ENCODE results near the gene PKDCC. TPM values are rescaled to one million over a fixed set of nuclear protein-coding genes. Genes with fewer than 3 reads are reported as not detected.

PKDCC gene
- total and polyA plus RNA-seq, 2 donors from 2014 or later, result 28.1 to 52.2 TPM

GRCh38 chr2:42057902-42058450 lies 10.2 kb downstream of the PKDCC start:
- TF ChIP-seq CTCF (IDR thresholded peaks at IDR 0.05; ENCODE audit: borderline replicate concordance, extremely low read depth, insufficient read depth), result no peak
- no peak overlapping the region for H3K9ac ChIP-seq (ENCODE audit: low read length in 3 of 3)
- H3K27me3 ChIP-seq (ENCODE audit: control insufficient read depth, insufficient read depth, low read length), result no peaks in the 10 kb centered on the region
- no peak overlapping the region for H3K4me3 ChIP-seq (ENCODE audit: low read length in 3 of 3)
- no peak for FAIRE-seq
- peaks cover 10 to 25% (median 25%) of the 10 kb centered on the region in 3 donors for H3K36me3 ChIP-seq (ENCODE audit: control insufficient read depth in 2 of 3, insufficient read depth in 3 of 3, low read length in 3 of 3)
- H3K4me1 ChIP-seq (ENCODE audit: control insufficient read depth in 2 of 3, insufficient read depth in 2 of 3, low read depth in 1 of 3, low read length in 3 of 3), result peaks cover 3 to 48% (median 47%) of the 10 kb centered on the region in 3 donors
- DNase-seq, result no peak
- H3K27ac ChIP-seq (ENCODE audit: low read depth in 2 of 2, low read length in 2 of 2), result no peak overlapping the region
- intact Hi-C loops (cut with DNase I), result loop anchor here (10.0 kb wide), 1 partner anchor 93 kb away; no protein-coding TSS in a partner anchor
- H3K9me3 ChIP-seq (ENCODE audit: control insufficient read depth in 2 of 3, insufficient read depth in 1 of 3, low read length in 3 of 3), result no peaks in the 10 kb centered on the region

- H3K4me3 ChIP-seq (ENCODE audit: low read length in 3 of 3), result no peak overlapping the region
- H3K9me3 ChIP-seq (ENCODE audit: control insufficient read depth in 2 of 3, insufficient read depth in 1 of 3, low read length in 3 of 3), result no peaks in the 10 kb centered on the region
- H3K27me3 ChIP-seq (ENCODE audit: control insufficient read depth, insufficient read depth, low read length), result no peaks in the 10 kb centered on the region
- TF ChIP-seq CTCF (IDR thresholded peaks at IDR 0.05; ENCODE audit: borderline replicate concordance, extremely low read depth, insufficient read depth), result no peak
- H3K9ac ChIP-seq (ENCODE audit: low read length in 3 of 3), result no peak overlapping the region
- DNase-seq (no peak), FAIRE-seq (no peak)
- H3K36me3 ChIP-seq (ENCODE audit: control insufficient read depth in 2 of 3, insufficient read depth in 3 of 3, low read length in 3 of 3), result peaks cover 10 to 25% (median 21%) of the 10 kb centered on the region in 3 donors
- H3K4me1 ChIP-seq (ENCODE audit: control insufficient read depth in 2 of 3, insufficient read depth in 2 of 3, low read depth in 1 of 3, low read length in 3 of 3), result peaks cover 3 to 36% (median 36%) of the 10 kb centered on the region in 3 donors
- intact Hi-C loops (cut with DNase I), result loop anchor here (10.0 kb wide), 1 partner anchor 95 kb away; no protein-coding TSS in a partner anchor
- no peak overlapping the region for H3K27ac ChIP-seq (ENCODE audit: low read depth in 2 of 2, low read length in 2 of 2)
These were observed 11.6 kb downstream of the PKDCC start for GRCh38 chr2:42059261-42059898.

GRCh38 chr2:42060028-42060427 lies 12.2 kb downstream of the PKDCC start:
- peaks cover 10 to 25% (median 21%) of the 10 kb centered on the region in 3 donors for H3K36me3 ChIP-seq (ENCODE audit: control insufficient read depth in 2 of 3, insufficient read depth in 3 of 3, low read length in 3 of 3)
- DNase-seq (peak in 1 of 5 donors; percentile 31), FAIRE-seq (no peak)
- peak; percentile 4 for TF ChIP-seq CTCF (IDR thresholded peaks at IDR 0.05; ENCODE audit: borderline replicate concordance, extremely low read depth, insufficient read depth)
- H3K4me1 ChIP-seq (ENCODE audit: control insufficient read depth in 2 of 3, insufficient read depth in 2 of 3, low read depth in 1 of 3, low read length in 3 of 3), result peaks cover 3 to 34% (median 32%) of the 10 kb centered on the region in 3 donors
- no peaks in the 10 kb centered on the region for H3K9me3 ChIP-seq (ENCODE audit: control insufficient read depth in 2 of 3, insufficient read depth in 1 of 3, low read length in 3 of 3)
- no peak overlapping the region for H3K4me3 ChIP-seq (ENCODE audit: low read length in 3 of 3)
- no peak overlapping the region for H3K9ac ChIP-seq (ENCODE audit: low read length in 3 of 3)
- H3K27ac ChIP-seq (ENCODE audit: low read depth in 2 of 2, low read length in 2 of 2), result peak overlapping the region in 1 of 2 donors; percentile 81
- intact Hi-C loops (cut with DNase I), result no loop called here
- no peaks in the 10 kb centered on the region for H3K27me3 ChIP-seq (ENCODE audit: control insufficient read depth, insufficient read depth, low read length)

Data from kidney (tissue), 14 donors.